KMS-11 (cell line): ENCODE data around the gene DARS1.

Experiments used
- H2AFZ ChIP-seq: fragments of 200-600 bp; sonication (generic); 2 replicates; pipeline ENCODE4 v1.6.1; 2016; ENCODE audit warnings: antibody characterized with exemption, mixed run types, low read depth
- H3K27ac ChIP-seq: fragments of 200-600 bp; sonication (generic); 2 replicates; pipeline ENCODE4 v1.6.1; 2016; ENCODE audit warnings: mild to moderate bottlenecking, mixed run types
- H3K27me3 ChIP-seq: fragments of 200-600 bp; sonication (generic); 2 replicates; pipeline ENCODE4 v1.6.1; 2017; ENCODE audit warnings: mild to moderate bottlenecking, low read depth, mixed run types, moderate library complexity; ENCODE audit not compliant: insufficient read depth
- H3K36me3 ChIP-seq: fragments of 200-600 bp; sonication (generic); 2 replicates; pipeline ENCODE4 v1.6.1; 2017; ENCODE audit warnings: mild to moderate bottlenecking, mixed run types; ENCODE audit not compliant: insufficient read depth
- H3K4me1 ChIP-seq: fragments of 200-600 bp; sonication (generic); 2 replicates; pipeline ENCODE4 v1.6.1; 2016; ENCODE audit warnings: mild to moderate bottlenecking, low read depth, mixed run types; ENCODE audit not compliant: poor library complexity, severe bottlenecking
- H3K4me2 ChIP-seq: fragments of 200-600 bp; sonication (generic); 2 replicates; pipeline ENCODE4 v1.7.0; 2016; ENCODE audit warnings: mild to moderate bottlenecking, mixed run types
- H3K4me3 ChIP-seq: fragments of 200-600 bp; sonication (generic); IDR thresholded peaks from 2 replicates; pipeline ENCODE4 v1.6.1; 2017; ENCODE audit warnings: low read depth, low read length, mixed read lengths; ENCODE audit not compliant: insufficient read depth
- H3K79me2 ChIP-seq: fragments of 200-600 bp; sonication (generic); 2 replicates; pipeline ENCODE4 v1.6.1; 2016; ENCODE audit warnings: low read depth, mixed run types; ENCODE audit not compliant: insufficient read depth
- H3K9ac ChIP-seq: fragments of 200-600 bp; sonication (generic); 2 replicates; pipeline ENCODE4 v1.6.1; 2016; ENCODE audit warnings: mild to moderate bottlenecking, mixed run types
- H4K20me1 ChIP-seq: fragments of 200-600 bp; sonication (generic); 2 replicates; pipeline ENCODE4 v1.6.1; 2016; ENCODE audit warnings: mild to moderate bottlenecking, mixed run types; ENCODE audit not compliant: insufficient read depth
- CTCF ChIP-seq: fragments of 200-600 bp; sonication (generic); conservative IDR thresholded peaks from 2 replicates; pipeline ENCODE4 v1.6.1; 2017; ENCODE audit warnings: low read depth, mild to moderate bottlenecking, antibody characterized with exemption, low read length, moderate library complexity, mixed read lengths

Gene DARS1

GRCh38 chr2:135944625-135945024 is 40.8 kb downstream of the DARS1 start:
- no peak for TF ChIP-seq CTCF
- no peaks in the 10 kb centered on the region for H3K79me2 ChIP-seq
- H3K4me1 ChIP-seq: peaks cover 4% of the 10 kb centered on the region
- no peak overlapping the region for H3K9ac ChIP-seq
- no peaks in the 10 kb centered on the region for H3K27me3 ChIP-seq
- H3K27ac ChIP-seq: no peak overlapping the region
- no peak overlapping the region for H3K4me3 ChIP-seq
- H3K4me2 ChIP-seq: no peak overlapping the region
- H2AFZ ChIP-seq: no peak overlapping the region
- no peaks in the 10 kb centered on the region for H3K36me3 ChIP-seq
- no peaks in the 10 kb centered on the region for H4K20me1 ChIP-seq

- no peak for TF ChIP-seq CTCF
- Histone ChIP-seq H3K4me1 (no peaks in the 10 kb centered on the region), H3K27ac (no peak overlapping the region), H2AFZ (no peak overlapping the region), H3K4me2 (no peak overlapping the region), H3K27me3 (no peaks in the 10 kb centered on the region), H3K79me2 (no peaks in the 10 kb centered on the region), H4K20me1 (no peaks in the 10 kb centered on the region), H3K4me3 (no peak overlapping the region), H3K36me3 (no peaks in the 10 kb centered on the region), H3K9ac (no peak overlapping the region)
Measured at GRCh38 chr2:135942936-135943688, 42.3 kb downstream of the DARS1 start.

GRCh38 chr2:135936524-135936923 is 48.9 kb downstream of the DARS1 start:
- no peaks in the 10 kb centered on the region for H3K36me3 ChIP-seq
- no peak overlapping the region for H3K4me3 ChIP-seq
- no peak overlapping the region for H3K4me2 ChIP-seq
- H3K9ac ChIP-seq: no peak overlapping the region
- H3K79me2 ChIP-seq: no peaks in the 10 kb centered on the region
- H2AFZ ChIP-seq: no peak overlapping the region
- H4K20me1 ChIP-seq: no peaks in the 10 kb centered on the region
- H3K4me1 ChIP-seq: peaks cover 18% of the 10 kb centered on the region
- H3K27me3 ChIP-seq: no peaks in the 10 kb centered on the region
- TF ChIP-seq CTCF: no peak
- H3K27ac ChIP-seq: no peak overlapping the region

- peaks cover 23% of the 10 kb centered on the region for H3K4me1 ChIP-seq
- H3K9ac ChIP-seq: no peak overlapping the region
- no peak for TF ChIP-seq CTCF
- no peak overlapping the region for H3K27ac ChIP-seq
- H3K4me3 ChIP-seq: no peak overlapping the region
- H3K27me3 ChIP-seq: no peaks in the 10 kb centered on the region
- no peaks in the 10 kb centered on the region for H3K36me3 ChIP-seq
- H2AFZ ChIP-seq: no peak overlapping the region
- no peaks in the 10 kb centered on the region for H4K20me1 ChIP-seq
- H3K79me2 ChIP-seq: no peaks in the 10 kb centered on the region
- H3K4me2 ChIP-seq: no peak overlapping the region
Measured at GRCh38 chr2:135935914-135936313, 49.5 kb downstream of the DARS1 start.
